Measurements from ENCODE around the gene BCAR3.

The BCAR3 gene

DNA sequence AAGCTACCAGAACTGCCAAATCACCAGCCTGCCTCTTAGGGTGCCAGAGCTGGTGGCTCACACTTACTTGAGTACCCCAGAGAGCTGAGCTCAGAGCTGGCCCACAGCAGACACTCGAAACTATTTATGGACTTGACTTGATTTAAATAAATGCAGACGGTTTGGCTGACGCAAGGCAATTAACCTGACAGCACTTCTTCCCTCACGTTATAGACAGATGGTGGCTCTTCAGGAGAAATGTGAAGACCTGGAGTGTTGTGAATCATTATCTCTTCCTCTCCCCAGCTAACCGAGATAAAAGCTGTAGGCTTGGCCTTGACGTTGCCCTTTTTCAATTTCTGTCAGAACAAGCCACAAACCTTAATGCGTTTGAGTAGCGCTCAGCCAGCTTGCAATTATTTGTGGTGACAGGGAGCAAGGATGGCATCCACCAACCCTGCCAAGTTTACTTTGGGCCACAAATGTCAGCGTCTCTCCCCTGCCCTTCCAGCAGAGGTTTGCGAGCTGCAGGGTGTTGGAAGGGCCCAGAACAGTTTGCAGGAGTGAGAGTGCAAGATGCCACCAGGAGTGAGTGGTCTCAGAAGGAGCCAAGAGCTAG lies 34.0 kb upstream of the BCAR3 start:
- TF ChIP-seq, protein P1, sequence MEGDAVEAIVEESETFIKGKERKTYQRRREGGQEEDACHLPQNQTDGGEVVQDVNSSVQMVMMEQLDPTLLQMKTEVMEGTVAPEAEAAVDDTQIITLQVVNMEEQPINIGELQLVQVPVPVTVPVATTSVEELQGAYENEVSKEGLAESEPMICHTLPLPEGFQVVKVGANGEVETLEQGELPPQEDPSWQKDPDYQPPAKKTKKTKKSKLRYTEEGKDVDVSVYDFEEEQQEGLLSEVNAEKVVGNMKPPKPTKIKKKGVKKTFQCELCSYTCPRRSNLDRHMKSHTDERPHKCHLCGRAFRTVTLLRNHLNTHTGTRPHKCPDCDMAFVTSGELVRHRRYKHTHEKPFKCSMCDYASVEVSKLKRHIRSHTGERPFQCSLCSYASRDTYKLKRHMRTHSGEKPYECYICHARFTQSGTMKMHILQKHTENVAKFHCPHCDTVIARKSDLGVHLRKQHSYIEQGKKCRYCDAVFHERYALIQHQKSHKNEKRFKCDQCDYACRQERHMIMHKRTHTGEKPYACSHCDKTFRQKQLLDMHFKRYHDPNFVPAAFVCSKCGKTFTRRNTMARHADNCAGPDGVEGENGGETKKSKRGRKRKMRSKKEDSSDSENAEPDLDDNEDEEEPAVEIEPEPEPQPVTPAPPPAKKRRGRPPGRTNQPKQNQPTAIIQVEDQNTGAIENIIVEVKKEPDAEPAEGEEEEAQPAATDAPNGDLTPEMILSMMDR (IDR thresholded peaks at IDR 0.05; ENCODE audit: borderline replicate concordance, control extremely low read depth, extremely low read depth, insufficient read depth, missing control alignments), result no peak
- no peak for DNase-seq (ENCODE audit: low spot score)
- in situ Hi-C loops (cut with MboI; ENCODE audit: low sequenced_read_pairs, unreplicated experiment), result no loop called here

DNA sequence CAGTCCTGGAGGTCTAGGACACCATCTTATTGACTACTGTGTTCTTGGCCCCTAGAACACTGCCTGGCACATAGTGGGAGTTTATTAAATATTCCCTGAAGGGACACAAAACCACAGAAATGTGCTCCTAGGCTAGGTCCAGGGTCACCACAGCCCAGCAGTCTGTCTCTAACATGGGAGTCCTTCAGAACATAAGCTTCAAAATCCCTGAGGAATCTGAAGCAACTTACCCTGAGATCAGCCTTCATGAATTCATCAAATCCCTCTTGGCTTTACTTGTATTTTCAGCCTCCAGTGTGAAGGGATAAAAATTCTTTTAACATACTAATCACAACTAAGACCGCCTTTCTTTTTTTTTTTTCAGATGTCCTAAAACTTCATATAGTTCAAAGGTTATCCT lies 32.7 kb upstream of the BCAR3 start:
- TF ChIP-seq, protein P1 (IDR thresholded peaks at IDR 0.05; ENCODE audit: borderline replicate concordance, control extremely low read depth, extremely low read depth, insufficient read depth, missing control alignments), result no peak
- in situ Hi-C loops (cut with MboI; ENCODE audit: low sequenced_read_pairs, unreplicated experiment), result no loop called here

DNA sequence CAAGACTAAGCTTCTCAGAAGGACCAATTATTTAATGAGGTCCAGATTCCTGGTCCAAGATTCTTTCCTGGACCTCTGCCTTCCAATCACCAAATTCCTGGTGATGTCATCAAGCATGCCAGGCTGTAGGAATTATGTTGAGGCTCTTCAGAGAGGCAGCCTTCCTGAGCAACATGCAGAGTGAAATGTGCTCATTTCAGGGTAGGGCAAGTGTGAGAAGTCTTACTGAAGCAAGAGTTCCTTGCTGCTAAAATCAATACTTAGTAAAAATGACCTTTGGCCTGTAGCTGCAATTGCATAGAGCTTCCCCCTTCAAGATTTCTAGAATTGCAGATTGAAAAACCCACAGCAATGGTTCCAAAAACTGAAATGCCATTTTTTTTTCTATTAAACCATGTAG lies 31.7 kb upstream of the BCAR3 start:
- no peak for DNase-seq (ENCODE audit: low spot score)
- in situ Hi-C loops (cut with MboI; ENCODE audit: low sequenced_read_pairs, unreplicated experiment), result no loop called here
- TF ChIP-seq, protein P1 (IDR thresholded peaks at IDR 0.05; ENCODE audit: borderline replicate concordance, control extremely low read depth, extremely low read depth, insufficient read depth, missing control alignments), result no peak

More for the DNA sequence above, 32.7 kb upstream of the BCAR3 start:
- no peak for DNase-seq (ENCODE audit: low spot score)

DNA sequence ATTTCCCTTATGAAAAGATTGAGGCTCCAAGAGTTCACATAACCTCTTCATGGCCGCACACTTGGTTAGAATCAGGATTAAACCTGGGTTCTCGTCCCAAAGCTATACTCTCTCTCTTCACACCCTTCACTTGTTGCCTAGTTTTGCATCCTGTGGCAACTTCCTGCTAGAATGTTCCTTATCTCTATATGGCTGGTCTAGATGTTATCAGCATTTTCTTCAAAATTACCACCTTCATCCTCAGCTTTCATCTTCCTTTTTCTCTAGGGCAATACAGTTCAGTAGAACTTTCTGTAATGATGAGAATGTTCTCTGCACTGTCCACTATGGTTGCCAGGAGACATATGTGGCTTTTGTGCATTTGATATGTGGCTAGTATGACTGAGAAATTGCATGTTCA lies 31.1 kb upstream of the BCAR3 start:
- TF ChIP-seq, protein P1 (IDR thresholded peaks at IDR 0.05; ENCODE audit: borderline replicate concordance, control extremely low read depth, extremely low read depth, insufficient read depth, missing control alignments), result no peak
- DNase-seq (ENCODE audit: low spot score), result no peak
- in situ Hi-C loops (cut with MboI; ENCODE audit: low sequenced_read_pairs, unreplicated experiment), result no loop called here

DNA sequence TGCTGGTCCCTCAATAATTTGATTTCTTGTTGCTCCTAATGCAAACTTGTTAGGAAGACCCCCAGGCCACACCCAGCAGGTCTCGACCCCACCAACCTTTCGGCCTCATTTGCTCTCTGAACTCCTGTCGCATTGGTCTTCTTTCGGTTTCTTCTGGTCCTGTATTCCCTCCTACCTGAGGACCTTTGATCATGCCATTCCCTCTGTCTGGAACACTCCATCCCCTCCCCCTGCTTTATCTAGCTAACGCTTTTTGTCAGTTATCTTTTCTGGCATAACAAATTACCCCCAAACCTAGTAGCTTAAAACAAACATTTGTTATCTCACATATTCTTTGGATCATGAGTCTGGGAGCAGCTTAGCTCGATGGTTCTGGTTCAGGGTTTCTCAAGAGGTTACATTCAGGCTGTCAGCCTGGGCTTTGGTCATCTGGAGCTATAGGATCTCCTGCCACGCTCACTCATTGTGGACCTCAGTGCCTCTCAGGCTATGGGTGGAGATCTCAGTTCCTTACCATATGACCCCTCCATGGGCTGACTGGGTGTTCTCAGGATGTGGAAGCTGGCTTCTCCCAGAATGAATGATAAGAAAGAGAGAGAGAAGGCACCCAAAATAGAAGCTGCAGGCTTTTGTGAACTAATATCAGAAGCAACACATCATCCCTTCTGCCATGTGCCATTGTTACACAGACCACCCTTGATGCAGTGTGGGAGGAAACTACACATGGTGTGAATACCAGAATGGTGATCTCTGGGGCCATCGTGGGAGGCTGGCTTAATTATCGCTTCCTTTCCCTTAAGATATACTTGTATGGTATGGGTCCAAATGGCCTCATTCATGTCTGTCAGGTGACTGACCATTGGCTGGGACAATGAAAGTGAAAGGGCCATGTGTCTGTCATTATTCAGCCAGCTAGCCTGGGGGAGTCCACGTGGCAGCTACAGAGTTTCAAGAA lies 29.1 kb upstream of the BCAR3 start:
- TF ChIP-seq, protein P1 (IDR thresholded peaks at IDR 0.05; ENCODE audit: borderline replicate concordance, control extremely low read depth, extremely low read depth, insufficient read depth, missing control alignments), result no peak
- no peak for DNase-seq (ENCODE audit: low spot score)
- in situ Hi-C loops (cut with MboI; ENCODE audit: low sequenced_read_pairs, unreplicated experiment), result no loop called here

DNA sequence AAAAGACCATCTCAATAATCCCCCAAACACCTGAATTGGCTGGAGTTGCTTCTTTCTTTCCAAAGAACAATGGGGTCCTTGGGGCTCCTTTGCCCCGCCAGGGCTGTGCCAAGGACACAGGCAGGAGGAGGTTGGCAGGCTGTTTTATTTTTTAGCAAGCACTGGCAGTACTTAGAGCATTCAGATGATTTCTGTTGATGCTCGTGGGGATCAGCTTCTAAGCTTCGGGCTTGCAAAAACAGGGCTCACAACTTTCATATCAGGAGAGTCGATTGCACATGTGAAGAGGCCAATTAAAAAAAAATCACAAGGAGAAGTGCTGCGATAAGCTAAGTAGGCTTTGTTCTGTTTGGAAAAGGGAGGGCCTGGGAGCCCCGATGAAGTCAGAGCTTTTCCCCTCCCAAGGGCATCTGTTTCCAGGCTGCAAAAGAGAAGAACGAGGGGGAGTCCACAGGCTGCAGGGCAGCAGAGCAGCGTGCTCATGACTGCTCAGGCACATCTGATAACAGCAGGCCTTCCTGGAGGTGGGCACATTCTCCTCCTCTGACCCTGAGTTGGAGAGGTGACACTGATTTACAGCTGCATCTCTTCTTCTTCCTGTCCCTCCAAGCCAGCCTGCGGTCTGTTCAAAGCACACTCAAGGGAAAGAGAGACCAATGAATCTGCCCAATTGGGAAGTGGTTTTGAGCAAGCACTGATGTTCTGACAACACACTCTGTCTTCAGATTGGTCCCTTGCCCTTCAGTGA lies 27.3 kb upstream of the BCAR3 start:
- DNase-seq (ENCODE audit: low spot score), result no peak
- in situ Hi-C loops (cut with MboI; ENCODE audit: low sequenced_read_pairs, unreplicated experiment), result no loop called here
- TF ChIP-seq, protein P1 (IDR thresholded peaks at IDR 0.05; ENCODE audit: borderline replicate concordance, control extremely low read depth, extremely low read depth, insufficient read depth, missing control alignments), result no peak

Measured in GM13976 (cell line).